ENCODE measurements around the gene SIK3.
A peak's percentile ranks its signal among the peaks of the same experiment; 100 is the strongest.

SIK3 gene

DNA sequence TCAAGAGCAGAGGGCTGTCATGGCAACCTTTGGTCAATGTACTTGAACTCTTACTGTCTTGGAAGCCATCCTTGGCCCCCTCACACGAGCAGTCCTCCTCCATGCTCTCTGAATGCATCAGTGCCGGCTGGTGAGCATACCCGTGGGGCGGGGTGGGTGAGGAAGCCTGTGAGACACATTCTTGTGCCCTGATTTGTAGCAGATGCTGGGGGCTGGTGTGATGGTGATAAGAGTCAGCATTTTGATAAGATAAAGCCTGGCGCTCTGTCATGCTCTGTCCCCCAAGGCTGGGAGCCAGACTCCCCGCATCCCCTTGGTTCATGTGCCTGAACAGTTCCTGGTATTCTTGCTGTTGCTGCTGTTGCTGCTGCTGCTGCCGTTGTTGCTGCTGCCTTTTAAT is 240.3 kb downstream of the SIK3 start:
- peak; percentile 28 for DNase-seq

DNA sequence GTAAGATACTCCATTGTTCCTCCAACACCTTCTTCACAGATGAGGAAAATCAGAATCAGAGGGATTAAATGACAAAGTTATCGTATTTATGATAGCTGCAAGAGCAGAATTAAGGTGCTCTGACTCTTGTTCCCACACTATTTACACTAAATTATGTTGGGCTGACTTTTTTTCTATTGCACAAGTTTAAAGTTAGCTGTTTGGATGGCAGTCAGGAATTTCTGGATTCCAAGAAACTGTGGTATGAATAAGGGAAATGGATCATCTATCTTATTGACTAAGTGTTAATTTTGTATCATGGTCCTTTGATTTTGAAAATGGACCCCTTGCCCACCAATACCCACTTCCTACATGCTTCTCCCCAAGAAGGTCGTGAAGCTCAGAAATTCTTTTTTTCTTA is 240.9 kb downstream of the SIK3 start:
- no peak for DNase-seq

DNA sequence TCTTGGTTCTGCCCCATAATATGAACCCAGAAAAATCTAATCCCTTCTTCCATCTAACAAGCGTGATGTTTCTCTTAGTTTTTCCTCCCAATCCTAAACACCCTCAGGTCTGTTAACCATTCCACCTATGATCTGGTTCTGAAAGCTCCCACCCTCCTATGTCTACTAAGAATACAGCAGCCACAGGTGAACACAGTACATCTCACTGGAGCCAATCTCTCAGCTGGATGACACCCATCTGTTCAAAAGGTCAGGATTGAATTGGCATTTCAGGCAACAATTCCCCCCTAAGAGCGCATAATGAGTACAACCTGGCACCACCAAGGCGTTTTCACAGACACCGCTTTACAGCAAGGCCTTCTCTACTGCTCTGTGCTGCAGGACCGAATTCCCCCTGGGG is 241.8 kb downstream of the SIK3 start:
- no peak for DNase-seq

DNA sequence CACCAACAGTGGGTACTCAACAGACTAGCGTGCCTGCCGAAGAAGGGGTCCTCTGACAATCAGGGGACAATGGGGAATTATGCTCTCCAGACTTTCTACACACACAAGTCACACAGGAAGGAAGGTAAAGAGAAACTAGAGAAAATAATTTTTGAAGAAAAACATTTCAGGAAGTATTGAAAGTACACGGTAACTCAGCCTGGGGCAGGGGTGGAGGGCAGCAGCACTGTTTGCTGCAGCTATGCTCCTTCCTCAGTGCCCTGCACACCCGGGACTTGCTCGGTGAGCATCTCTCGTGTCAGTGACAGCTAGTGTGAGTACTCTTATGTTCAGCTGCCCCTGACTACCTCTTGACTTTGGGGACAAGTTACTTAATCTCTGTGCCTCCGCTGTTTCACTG is 242.8 kb downstream of the SIK3 start:
- DNase-seq = no peak

GRCh38 chr11:116853461-116854073 is 244.7 kb downstream of the SIK3 start:
- peak; percentile 94 for DNase-seq

DNA sequence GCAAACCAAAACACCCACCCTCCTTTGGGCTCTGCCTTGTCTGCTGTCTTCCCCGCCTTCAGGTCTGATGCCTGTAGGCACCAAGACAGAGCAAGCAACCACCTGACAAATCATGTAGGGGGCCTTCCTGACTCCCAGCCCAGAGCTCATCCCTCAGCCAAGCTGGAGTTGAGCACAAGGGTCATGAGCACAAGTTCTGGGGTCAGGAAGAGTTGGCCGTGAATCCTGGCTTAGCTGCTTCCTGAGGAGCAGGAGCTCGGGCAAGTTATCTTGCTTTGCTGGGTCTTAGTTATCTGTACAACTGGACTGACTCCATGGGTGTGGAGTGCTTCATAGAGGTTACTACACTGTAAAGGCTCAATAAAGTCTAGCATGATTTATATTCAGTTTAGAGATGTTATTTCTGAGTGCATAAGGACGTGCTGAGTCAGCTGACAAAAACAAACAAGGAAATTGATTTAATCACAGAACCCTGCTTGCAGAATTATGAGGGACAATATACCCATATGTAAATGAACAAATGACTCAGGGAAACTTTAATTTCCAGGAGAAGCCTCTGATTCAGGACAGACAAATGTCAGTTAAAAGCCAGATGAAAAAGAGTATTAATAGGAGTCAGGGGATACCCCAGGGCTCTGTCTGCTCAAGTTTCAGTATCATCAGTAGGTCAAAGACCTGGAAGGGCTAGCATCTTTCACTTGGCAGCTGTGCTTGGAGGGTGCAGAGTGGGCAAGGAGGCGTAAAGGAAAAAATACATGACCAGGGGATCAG is 245.8 kb downstream of the SIK3 start:
- DNase-seq = peak; percentile 71

DNA sequence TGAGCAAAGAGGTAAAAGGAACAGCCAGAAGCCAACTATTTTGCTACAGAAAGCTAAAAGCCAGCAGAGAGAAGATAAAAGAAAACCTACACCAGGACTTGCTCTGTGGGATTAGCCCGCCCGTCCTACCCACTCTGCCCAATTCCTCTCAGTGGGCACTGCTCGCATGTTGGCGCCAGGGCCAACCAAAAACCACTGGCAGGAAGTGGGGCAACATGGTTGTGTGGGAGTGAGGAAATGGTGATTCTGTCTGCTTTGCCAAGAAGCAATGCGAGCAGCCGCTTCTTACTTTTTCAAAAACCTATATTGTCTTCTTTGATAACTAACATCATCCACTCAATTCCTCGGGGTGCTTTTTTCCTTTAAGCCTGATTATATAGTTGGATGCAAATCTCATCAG is 246.6 kb downstream of the SIK3 start:
- DNase-seq = no peak

DNA sequence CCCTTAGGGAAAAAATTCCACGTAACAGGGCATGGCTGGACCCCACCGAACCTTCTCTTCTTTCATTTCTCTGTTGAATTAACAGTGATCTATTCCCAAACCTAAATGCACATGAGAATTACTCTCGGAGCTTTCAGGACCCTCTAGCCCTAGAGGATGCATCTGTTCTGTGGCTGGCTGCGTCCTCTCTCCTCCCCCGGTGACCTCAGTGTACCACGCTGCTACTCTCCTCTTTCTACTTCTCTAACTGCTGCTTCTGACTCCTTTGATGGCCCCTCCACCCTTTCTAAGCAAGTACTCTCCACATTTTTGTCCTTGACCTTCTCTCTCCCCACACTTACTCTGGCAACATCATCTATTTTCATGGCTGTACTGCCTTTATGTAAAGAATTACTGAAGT is 248.7 kb downstream of the SIK3 start:
- DNase-seq = no peak

DNA sequence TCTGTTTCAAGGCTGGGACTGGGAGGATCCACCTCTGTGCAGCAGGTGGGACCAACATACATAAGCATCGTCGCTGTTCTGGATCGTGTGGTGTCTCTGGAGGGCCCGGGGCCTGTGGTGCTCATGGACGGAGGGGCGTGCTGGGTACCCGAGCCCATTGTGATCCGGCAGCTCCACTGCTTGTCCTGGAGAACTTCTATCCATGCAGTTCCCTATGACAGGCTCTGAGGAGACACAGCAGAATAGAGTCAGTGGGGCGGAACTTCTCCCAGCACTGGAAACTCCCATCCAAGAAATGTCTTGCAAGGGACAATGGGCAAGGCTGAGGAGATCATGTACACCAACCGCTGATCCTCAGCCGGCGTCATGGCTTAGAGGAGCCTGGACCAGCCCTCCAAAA is 249.2 kb downstream of the SIK3 start:
- no peak for DNase-seq

DNA sequence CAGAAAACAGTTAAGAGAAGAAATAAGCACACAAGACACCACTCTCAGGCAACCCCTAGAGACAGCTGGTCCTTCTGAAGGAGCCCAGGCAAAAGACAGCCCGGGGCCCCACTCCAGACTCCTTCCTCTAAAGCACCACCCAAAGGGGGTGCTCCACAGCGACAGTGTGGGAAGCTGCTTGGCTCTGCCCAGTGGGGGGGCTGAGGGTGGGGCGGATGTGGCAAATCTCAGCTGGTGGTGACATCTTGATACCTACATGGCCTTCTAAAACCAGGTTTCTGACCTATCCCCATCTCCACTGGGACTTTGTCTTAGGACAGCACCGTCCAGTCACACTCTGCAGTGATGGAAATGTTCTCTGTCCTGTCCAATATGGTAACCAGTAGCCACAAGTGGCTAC is 250.6 kb downstream of the SIK3 start:
- DNase-seq = no peak

DNA sequence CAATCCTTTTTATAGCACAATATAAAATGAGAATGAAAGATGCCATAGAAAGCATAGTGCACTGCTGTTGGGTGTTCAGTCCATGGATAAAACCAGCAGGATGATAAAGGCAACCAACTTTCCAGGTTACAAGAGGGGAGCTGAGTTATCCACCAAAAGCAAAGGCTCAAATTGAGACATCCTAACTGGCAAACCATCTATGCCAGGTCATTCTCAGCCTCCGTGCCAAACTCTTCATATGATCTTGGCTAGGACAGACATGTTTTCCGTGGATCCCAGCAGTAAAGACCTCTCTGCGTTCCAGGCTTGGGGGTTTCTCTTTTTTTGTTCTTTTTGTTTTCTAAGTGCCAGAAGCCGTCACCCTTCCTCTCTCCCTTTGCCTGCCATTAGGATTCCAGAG is 253.5 kb downstream of the SIK3 start:
- DNase-seq = no peak

- DNase-seq = no peak
These were observed 254.6 kb downstream of the SIK3 start for GRCh38 chr11:116843661-116844060.

GRCh38 chr11:116842909-116843308 is 255.3 kb downstream of the SIK3 start:
- DNase-seq = no peak

DNA sequence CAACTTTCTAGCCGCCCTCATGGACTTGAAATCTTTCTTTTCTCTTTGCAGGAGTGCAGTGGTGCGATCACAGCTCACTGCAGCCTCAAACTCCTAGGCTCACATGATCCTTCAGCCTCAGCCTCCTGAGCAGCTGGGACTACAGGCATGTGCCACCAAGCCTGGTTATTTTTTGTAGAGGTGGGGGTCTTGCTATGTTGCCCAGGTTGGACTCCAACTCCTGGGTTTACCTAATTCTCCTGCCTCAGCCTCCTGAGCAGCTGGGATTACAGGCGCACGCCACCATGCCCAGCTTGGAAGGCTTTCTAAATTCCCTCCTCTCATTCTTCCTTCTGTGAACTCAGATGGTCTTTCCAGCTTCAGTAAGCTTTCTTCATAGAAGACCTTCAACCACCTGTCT is 256.1 kb downstream of the SIK3 start:
- no peak for DNase-seq

GRCh38 chr11:116840746-116841296 is 257.4 kb downstream of the SIK3 start:
- DNase-seq = no peak

- peak; percentile 16 for DNase-seq
These were observed 257.9 kb downstream of the SIK3 start for GRCh38 chr11:116840224-116840745.

DNA sequence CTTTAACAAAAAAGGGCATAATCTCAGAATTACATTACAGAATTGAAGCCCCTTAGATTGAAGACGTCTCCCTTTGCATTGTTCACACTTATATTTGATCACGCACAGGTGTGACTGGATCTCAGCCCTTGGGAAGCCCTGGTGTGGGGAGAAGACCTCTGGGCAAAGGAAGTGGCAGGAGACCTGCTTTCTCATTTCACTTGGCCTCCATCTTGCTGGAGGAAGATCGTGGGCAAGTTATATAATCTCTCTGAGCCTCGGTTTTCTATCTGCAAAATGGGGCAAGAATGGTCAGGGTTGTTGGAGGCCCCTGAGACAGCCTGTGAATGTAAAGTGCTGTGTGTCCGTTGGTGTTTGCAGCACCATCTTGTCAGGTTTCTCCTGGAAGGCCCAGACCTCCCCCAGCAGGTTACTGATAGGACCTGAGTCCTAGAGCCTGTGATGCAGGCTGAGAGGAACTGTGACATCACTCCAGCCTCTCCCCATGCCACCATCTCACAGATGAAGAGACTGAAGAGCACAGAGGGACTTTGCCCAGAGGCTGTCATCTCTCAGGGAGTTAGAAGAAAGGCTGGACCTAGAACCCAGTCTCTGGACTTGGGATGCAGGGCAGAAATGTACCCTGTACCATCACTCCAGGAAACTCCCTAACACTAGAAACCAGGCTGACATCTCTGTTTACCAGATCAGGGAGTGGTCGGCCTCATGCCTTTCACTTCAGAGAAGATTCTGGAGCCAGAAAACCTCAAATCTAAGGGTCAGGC is 259.7 kb downstream of the SIK3 start:
- no peak for DNase-seq

- DNase-seq = peak; percentile 45
These were observed 260.8 kb downstream of the SIK3 start, which contains the start of gene APOA1 for GRCh38 chr11:116837231-116838091. APOA1 (minus strand) TSS chr11:116837622; CDS start chr11:116837387, 235 bp downstream.

DNA sequence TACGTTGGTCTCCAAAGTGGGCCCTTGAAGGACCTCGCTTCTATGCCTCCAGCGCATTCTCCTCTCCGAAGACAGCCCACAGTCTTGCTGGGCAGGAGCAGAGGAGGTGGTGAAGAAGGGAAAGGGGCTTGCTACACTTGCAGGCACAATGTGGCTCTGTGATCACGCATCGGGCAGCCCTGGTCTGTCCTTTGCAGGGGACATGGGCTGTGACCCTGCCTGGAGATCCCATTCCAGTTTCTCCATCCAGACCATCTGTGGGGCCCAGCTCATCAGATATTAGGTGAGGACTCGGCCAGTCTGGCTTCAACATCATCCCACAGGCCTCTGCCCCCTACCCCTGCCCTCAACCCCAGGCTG is 261.6 kb downstream of the SIK3 start:
- DNase-seq = no peak

GRCh38 chr11:116835791-116836631 is 262.2 kb downstream of the SIK3 start:
- DNase-seq = peak; percentile 96

GRCh38 chr11:116835042-116835772 is 263.0 kb downstream of the SIK3 start:
- DNase-seq = no peak

Data from fibroblast of skin of right biceps (primary cell).